WTC11 (cell line): ENCODE measurements around the gene CXCL8. TPM values are rescaled to one million over a fixed set of nuclear protein-coding genes. Genes with fewer than 3 reads are reported as not detected.
"Not testable (repeated sequence)": the region's sequence is repeated elsewhere in the genome, so short reads cannot be mapped to it uniquely, and the experiment has no call there.

Experiments
- ATAC-seq: fragments of 200-7000 bp; cut with Tn5 transposase; 2 replicates; pipeline ENCODE4 v1.10.0; 2021; ENCODE audit warnings: mild to moderate bottlenecking, moderate library complexity
- Bru-seq: library from RNA; stranded (reverse); fragments of 400-500 nt; gene quantifications from one replicate; lab custom pipeline; 2021; lab: Mats Ljungman, UMichigan
- CTCF ChIA-PET: fragments of 300-600 bp; sonication (Branson Sonifier 250); formaldehyde crosslinking; loops from one replicate; lab custom pipeline; 2021; ENCODE audit warnings: antibody characterized with exemption; lab: Charles Lee
- POLR2A ChIA-PET: fragments of 350-600 bp; sonication (Branson Sonifier 250); formaldehyde crosslinking; loops from one replicate; lab custom pipeline; 2021; ENCODE audit warnings: antibody characterized with exemption; lab: Charles Lee
- DNase-seq: peaks from one replicate; pipeline ENCODE4 v3.0.0; 2021; ENCODE audit warnings: low spot score
- H3K27ac Mint-ChIP-seq: 2 replicates; pipeline ENCODE4 v1.8.0; 2021; ENCODE audit warnings: mixed read lengths
- H3K27me3 Mint-ChIP-seq: 2 replicates; pipeline ENCODE4 v1.8.0; 2021; ENCODE audit warnings: low read depth, mild to moderate bottlenecking, moderate library complexity, mixed read lengths
- H3K36me3 Mint-ChIP-seq: 2 replicates; pipeline ENCODE4 v1.8.0; 2021; ENCODE audit warnings: mixed read lengths
- H3K4me1 Mint-ChIP-seq: 2 replicates; pipeline ENCODE4 v1.8.0; 2022; ENCODE audit warnings: mixed read lengths
- H3K4me3 Mint-ChIP-seq: 2 replicates; pipeline ENCODE4 v1.8.0; 2021; ENCODE audit warnings: mild to moderate bottlenecking, moderate library complexity, mixed read lengths
- H3K9me3 Mint-ChIP-seq: 2 replicates; pipeline ENCODE4 v1.8.0; 2021; ENCODE audit warnings: mixed read lengths
- ELF4 ChIP-seq: sonication (generic); formaldehyde crosslinking; IDR thresholded peaks from 2 replicates; pipeline ENCODE4 v1.8.1; 2022; ENCODE audit warnings: low read depth, mild to moderate bottlenecking, moderate library complexity, missing genetic modification reagents
- GABPB1 ChIP-seq: sonication (generic); formaldehyde crosslinking; IDR thresholded peaks from 2 replicates; pipeline ENCODE4 v1.8.1; 2023; ENCODE audit warnings: mild to moderate bottlenecking, missing genetic modification reagents
- GRHL2 ChIP-seq: fragments of 250-450 bp; sonication (Bioruptor Pico); IDR thresholded peaks from 2 replicates; pipeline ENCODE4 v1.8.0; 2022; ENCODE audit warnings: mild to moderate bottlenecking, moderate library complexity; ENCODE audit not compliant: insufficient replicate concordance, severe bottlenecking
- HMGXB4 ChIP-seq: sonication (generic); formaldehyde crosslinking; IDR thresholded peaks from 2 replicates; pipeline ENCODE4 v1.8.1; 2023; ENCODE audit warnings: mild to moderate bottlenecking, moderate library complexity, missing genetic modification reagents
- JAZF1 ChIP-seq: fragments of 250-450 bp; sonication (Bioruptor Pico); IDR thresholded peaks from 2 replicates; pipeline ENCODE4 v1.9.0; 2021; ENCODE audit warnings: moderate library complexity, mild to moderate bottlenecking, inconsistent platforms
- SMAD3 ChIP-seq: sonication (generic); formaldehyde crosslinking; IDR thresholded peaks from 2 replicates; pipeline ENCODE4 v1.8.0; 2022; ENCODE audit warnings: missing genetic modification reagents, mild to moderate bottlenecking, borderline replicate concordance
- SOX15 ChIP-seq: fragments of 250-450 bp; sonication (Bioruptor Pico); IDR thresholded peaks from 2 replicates; pipeline ENCODE4 v1.9.0; 2021; ENCODE audit warnings: mild to moderate bottlenecking
- ZNF317 ChIP-seq: sonication (generic); formaldehyde crosslinking; IDR thresholded peaks from 2 replicates; pipeline ENCODE4 v1.8.1; 2023; ENCODE audit warnings: low read depth, mild to moderate bottlenecking, moderate library complexity, missing genetic modification reagents, borderline replicate concordance
- ZNF423 ChIP-seq: fragments of 250-450 bp; sonication (Bioruptor Pico); IDR thresholded peaks from 2 replicates; pipeline ENCODE4 v2.1.2; 2022; ENCODE audit warnings: mild to moderate bottlenecking, moderate library complexity
- ZNF671 ChIP-seq: fragments of 250-450 bp; sonication (Bioruptor Pico); IDR thresholded peaks from 2 replicates; pipeline ENCODE4 v1.8.0; 2021; ENCODE audit warnings: mild to moderate bottlenecking
- ZSCAN18 ChIP-seq: fragments of 250-450 bp; sonication (Bioruptor Pico); IDR thresholded peaks from 2 replicates; pipeline ENCODE4 v2.1.2; 2022; ENCODE audit warnings: mild to moderate bottlenecking, moderate library complexity
- long read RNA-seq, 3 experiments: library from RNA in 1 of 3; library from capped mRNA in 1 of 3; library from polyadenylated mRNA in 1 of 3; unstranded in 2 of 3; stranded (forward) in 1 of 3; transcript quantifications; one replicate each; pipeline ENCODE4 v2.0.0, GENCODE V29; 2021
- total RNA-seq: library from RNA; stranded (reverse); gene quantifications from 3 replicates; pipeline ENCODE4 v1.2.3, GENCODE V29; 2021
- TF ChIP-seq, protein P1 (sequence below): sonication (generic); formaldehyde crosslinking; IDR thresholded peaks from 2 replicates; pipeline ENCODE4 v1.8.1; 2022; ENCODE audit warnings: mild to moderate bottlenecking, missing genetic modification reagents, moderate library complexity, borderline replicate concordance
- TF ChIP-seq, protein P2 (sequence below): fragments of 250-450 bp; sonication (Bioruptor Pico); conservative IDR thresholded peaks from 2 replicates; pipeline ENCODE4 v1.9.0; 2021; ENCODE audit warnings: mild to moderate bottlenecking
- TF ChIP-seq, protein P3 (sequence below): sonication (generic); formaldehyde crosslinking; IDR thresholded peaks from 2 replicates; pipeline ENCODE4 v1.8.0; 2022; ENCODE audit warnings: mild to moderate bottlenecking, missing genetic modification reagents
- TF ChIP-seq, protein P4 (sequence below): sonication (generic); formaldehyde crosslinking; IDR thresholded peaks from 2 replicates; pipeline ENCODE4 v1.8.1; 2023; ENCODE audit warnings: mild to moderate bottlenecking, missing genetic modification reagents, moderate library complexity
- TF ChIP-seq, protein P5 (sequence below): fragments of 200-600 bp; IDR thresholded peaks from 2 replicates; pipeline ENCODE4 v1.8.0; 2022; ENCODE audit warnings: antibody characterized with exemption
- TF ChIP-seq, protein P6 (sequence below): sonication (generic); formaldehyde crosslinking; IDR thresholded peaks from 2 replicates; pipeline ENCODE4 v1.8.1; 2023; ENCODE audit warnings: mild to moderate bottlenecking, missing genetic modification reagents, borderline replicate concordance

Gene CXCL8
- not detected in 3 replicates for total RNA-seq
- not detected for Bru-seq, nascent RNA
- long read RNA-seq, experiment 1: 0 reads
- long read RNA-seq, experiment 2: 0 reads
- long read RNA-seq, experiment 3: 0 reads

DNA sequence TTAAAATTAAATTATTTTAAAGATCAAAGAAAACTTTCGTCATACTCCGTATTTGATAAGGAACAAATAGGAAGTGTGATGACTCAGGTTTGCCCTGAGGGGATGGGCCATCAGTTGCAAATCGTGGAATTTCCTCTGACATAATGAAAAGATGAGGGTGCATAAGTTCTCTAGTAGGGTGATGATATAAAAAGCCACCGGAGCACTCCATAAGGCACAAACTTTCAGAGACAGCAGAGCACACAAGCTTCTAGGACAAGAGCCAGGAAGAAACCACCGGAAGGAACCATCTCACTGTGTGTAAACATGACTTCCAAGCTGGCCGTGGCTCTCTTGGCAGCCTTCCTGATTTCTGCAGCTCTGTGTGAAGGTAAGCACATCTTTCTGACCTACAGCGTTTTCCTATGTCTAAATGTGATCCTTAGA lies at the start of gene CXCL8:
TSS of gene CXCL8 (plus strand) at position 217 of the 426 bp plus-strand sequence. CDS start at position 307, 90 bp downstream.
- no peak for TF ChIP-seq GABPB1 (CRISPR knock-in tag)
- TF ChIP-seq SOX15 (CRISPR knock-in tag): no peak
- TF ChIP-seq, protein P1, sequence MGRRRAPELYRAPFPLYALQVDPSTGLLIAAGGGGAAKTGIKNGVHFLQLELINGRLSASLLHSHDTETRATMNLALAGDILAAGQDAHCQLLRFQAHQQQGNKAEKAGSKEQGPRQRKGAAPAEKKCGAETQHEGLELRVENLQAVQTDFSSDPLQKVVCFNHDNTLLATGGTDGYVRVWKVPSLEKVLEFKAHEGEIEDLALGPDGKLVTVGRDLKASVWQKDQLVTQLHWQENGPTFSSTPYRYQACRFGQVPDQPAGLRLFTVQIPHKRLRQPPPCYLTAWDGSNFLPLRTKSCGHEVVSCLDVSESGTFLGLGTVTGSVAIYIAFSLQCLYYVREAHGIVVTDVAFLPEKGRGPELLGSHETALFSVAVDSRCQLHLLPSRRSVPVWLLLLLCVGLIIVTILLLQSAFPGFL (CRISPR knock-in tag): no peak
- TF ChIP-seq ZNF317: no peak
- no peak for TF ChIP-seq HMGXB4 (CRISPR knock-in tag)
- TF ChIP-seq, protein P2, sequence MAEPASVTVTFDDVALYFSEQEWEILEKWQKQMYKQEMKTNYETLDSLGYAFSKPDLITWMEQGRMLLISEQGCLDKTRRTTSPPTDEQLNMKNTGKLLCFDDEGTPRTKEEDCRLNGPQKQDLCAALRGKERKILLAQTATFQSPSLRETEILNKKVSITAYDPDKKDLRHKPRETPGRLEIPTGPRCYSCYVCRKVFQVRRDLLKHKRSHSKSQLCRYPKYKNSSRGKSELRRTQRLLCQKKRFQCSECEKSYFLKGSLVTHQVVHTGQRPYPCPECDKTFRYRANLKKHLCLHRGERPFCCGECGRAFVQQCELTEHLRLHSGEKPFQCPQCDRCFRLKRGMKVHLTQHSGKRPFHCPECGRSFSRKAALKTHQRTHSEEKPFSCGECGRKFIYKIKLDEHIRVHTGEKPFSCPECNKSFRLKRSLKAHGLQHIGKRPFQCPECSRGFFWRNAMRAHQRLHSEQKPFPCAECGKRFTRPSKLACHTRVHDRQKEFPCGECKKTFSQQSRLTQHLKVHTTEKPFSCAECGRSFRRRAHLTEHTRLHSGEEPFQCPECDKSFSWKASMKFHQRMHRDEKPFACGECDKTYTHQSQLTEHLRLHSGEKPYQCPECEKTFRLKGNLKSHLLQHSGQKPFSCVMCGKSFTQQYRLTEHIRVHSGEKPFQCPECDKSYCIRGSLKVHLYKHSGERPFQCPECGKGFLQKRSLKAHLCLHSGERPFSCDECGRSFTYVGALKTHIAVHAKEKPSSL: no peak
- no peak for TF ChIP-seq GRHL2 (CRISPR knock-in tag)
- TF ChIP-seq ZNF671: no peak
- no peak for TF ChIP-seq ZNF423 (CRISPR knock-in tag)
- ATAC-seq (no peak), DNase-seq (no peak)
- Mint-ChIP-seq H3K27me3 (no peaks in the 10 kb centered on the region), H3K4me1 (no peaks in the 10 kb centered on the region), H3K9me3 (peaks cover 5% of the 10 kb centered on the region; the same call in 1 of the 2 replicates), H3K4me3 (no peak within 1 kb of the TSS), H3K36me3 (no peaks in the 10 kb centered on the region), H3K27ac (no peak within 1 kb of the TSS)
- CTCF ChIA-PET: interaction anchor here (0.9 to 1.1 kb wide), 2 partner anchors 11 to 124 kb away, joined by 3 to 5 read pairs; no protein-coding TSS in a partner anchor
- POLR2A ChIA-PET: interaction anchor here (0.6 kb wide), 1 partner anchor 45 kb away, joined by 4 read pairs; no protein-coding TSS in a partner anchor

DNA sequence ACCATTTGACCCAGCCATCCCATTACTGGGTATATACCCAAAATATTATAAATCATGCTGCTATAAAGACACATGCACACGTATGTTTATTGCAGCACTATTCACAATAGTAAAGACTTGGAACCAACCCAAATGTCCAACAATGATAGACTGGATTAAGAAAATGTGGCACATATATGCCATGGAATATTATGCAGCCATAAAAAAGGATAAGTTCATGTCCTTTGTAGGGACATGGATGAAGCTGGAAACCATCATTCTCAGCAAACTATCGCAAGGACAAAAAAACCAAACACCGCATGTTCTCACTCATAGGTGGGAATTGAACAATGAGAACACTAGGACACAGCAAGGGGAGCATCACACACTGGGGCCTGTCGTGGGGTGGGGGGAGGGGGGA lies 49.2 kb upstream of the CXCL8 start:
- CTCF ChIA-PET, H3K27ac Mint-ChIP-seq, H3K27me3 Mint-ChIP-seq, DNase-seq, POLR2A ChIA-PET, H3K4me3 Mint-ChIP-seq, H3K9me3 Mint-ChIP-seq, H3K36me3 Mint-ChIP-seq, H3K4me1 Mint-ChIP-seq, ATAC-seq: not testable (repeated sequence)

DNA sequence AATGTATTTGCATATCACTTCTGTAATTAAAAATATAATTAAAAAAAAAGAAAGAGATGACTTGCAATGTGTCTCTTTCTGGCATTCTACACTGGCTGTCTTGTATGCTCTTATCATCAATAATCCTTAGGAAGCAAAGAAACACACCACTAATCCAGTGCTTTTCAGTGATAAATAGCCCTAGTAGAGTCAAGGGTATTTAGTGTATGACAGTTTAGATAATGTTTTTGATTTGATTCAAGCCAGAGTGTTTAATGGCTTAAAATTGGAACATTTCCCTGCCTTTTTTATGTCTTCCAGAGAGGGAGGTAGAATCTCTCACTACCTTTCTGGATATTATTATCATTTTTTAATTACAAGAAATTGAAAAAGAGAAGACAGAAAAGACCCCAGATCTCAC lies 48.6 kb upstream of the CXCL8 start:
- H3K4me3 Mint-ChIP-seq: no peak overlapping the region
- CTCF ChIA-PET: no interaction called here
- peaks cover 4% of the 10 kb centered on the region for H3K9me3 Mint-ChIP-seq
- POLR2A ChIA-PET: no interaction called here
- ATAC-seq: no peak
- H3K36me3 Mint-ChIP-seq: no peaks in the 10 kb centered on the region
- no peak overlapping the region for H3K27ac Mint-ChIP-seq
- H3K4me1 Mint-ChIP-seq: 0 out of 2 replicates have a peak, but pooled peaks cover 5% of the 10 kb centered on the region
- DNase-seq: no peak
- H3K27me3 Mint-ChIP-seq: no peaks in the 10 kb centered on the region
- TF ChIP-seq, protein P3, sequence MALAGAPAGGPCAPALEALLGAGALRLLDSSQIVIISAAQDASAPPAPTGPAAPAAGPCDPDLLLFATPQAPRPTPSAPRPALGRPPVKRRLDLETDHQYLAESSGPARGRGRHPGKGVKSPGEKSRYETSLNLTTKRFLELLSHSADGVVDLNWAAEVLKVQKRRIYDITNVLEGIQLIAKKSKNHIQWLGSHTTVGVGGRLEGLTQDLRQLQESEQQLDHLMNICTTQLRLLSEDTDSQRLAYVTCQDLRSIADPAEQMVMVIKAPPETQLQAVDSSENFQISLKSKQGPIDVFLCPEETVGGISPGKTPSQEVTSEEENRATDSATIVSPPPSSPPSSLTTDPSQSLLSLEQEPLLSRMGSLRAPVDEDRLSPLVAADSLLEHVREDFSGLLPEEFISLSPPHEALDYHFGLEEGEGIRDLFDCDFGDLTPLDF: no peak
- TF ChIP-seq, protein P4, sequence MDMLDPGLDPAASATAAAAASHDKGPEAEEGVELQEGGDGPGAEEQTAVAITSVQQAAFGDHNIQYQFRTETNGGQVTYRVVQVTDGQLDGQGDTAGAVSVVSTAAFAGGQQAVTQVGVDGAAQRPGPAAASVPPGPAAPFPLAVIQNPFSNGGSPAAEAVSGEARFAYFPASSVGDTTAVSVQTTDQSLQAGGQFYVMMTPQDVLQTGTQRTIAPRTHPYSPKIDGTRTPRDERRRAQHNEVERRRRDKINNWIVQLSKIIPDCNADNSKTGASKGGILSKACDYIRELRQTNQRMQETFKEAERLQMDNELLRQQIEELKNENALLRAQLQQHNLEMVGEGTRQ: no peak
- TF ChIP-seq JAZF1 (no peak), ELF4 (CRISPR knock-in tag) (no peak), SMAD3 (CRISPR knock-in tag) (no peak), ZSCAN18 (no peak)
- TF ChIP-seq, protein P5, sequence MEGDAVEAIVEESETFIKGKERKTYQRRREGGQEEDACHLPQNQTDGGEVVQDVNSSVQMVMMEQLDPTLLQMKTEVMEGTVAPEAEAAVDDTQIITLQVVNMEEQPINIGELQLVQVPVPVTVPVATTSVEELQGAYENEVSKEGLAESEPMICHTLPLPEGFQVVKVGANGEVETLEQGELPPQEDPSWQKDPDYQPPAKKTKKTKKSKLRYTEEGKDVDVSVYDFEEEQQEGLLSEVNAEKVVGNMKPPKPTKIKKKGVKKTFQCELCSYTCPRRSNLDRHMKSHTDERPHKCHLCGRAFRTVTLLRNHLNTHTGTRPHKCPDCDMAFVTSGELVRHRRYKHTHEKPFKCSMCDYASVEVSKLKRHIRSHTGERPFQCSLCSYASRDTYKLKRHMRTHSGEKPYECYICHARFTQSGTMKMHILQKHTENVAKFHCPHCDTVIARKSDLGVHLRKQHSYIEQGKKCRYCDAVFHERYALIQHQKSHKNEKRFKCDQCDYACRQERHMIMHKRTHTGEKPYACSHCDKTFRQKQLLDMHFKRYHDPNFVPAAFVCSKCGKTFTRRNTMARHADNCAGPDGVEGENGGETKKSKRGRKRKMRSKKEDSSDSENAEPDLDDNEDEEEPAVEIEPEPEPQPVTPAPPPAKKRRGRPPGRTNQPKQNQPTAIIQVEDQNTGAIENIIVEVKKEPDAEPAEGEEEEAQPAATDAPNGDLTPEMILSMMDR: no peak
- TF ChIP-seq, protein P6, sequence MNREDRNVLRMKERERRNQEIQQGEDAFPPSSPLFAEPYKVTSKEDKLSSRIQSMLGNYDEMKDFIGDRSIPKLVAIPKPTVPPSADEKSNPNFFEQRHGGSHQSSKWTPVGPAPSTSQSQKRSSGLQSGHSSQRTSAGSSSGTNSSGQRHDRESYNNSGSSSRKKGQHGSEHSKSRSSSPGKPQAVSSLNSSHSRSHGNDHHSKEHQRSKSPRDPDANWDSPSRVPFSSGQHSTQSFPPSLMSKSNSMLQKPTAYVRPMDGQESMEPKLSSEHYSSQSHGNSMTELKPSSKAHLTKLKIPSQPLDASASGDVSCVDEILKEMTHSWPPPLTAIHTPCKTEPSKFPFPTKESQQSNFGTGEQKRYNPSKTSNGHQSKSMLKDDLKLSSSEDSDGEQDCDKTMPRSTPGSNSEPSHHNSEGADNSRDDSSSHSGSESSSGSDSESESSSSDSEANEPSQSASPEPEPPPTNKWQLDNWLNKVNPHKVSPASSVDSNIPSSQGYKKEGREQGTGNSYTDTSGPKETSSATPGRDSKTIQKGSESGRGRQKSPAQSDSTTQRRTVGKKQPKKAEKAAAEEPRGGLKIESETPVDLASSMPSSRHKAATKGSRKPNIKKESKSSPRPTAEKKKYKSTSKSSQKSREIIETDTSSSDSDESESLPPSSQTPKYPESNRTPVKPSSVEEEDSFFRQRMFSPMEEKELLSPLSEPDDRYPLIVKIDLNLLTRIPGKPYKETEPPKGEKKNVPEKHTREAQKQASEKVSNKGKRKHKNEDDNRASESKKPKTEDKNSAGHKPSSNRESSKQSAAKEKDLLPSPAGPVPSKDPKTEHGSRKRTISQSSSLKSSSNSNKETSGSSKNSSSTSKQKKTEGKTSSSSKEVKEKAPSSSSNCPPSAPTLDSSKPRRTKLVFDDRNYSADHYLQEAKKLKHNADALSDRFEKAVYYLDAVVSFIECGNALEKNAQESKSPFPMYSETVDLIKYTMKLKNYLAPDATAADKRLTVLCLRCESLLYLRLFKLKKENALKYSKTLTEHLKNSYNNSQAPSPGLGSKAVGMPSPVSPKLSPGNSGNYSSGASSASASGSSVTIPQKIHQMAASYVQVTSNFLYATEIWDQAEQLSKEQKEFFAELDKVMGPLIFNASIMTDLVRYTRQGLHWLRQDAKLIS (CRISPR knock-in tag): no peak
